Measurements from ENCODE around the gene MID1. TPM values are rescaled to one million over a fixed set of nuclear protein-coding genes. Genes with fewer than 3 reads are reported as not detected.

MID1 gene
- total RNA-seq, 1 donor from 2014 or later = 3.4 TPM

GRCh38 chrX:10525381-10526120 lies 94.8 kb downstream of the MID1 start:
- no peak for FAIRE-seq
- no peak overlapping the region for H3K4me3 ChIP-seq (ENCODE audit: low read depth, low read length)

GRCh38 chrX:10524578-10524977 lies 95.8 kb downstream of the MID1 start:
- DNase-seq (ENCODE audit: low read depth) (no peak), FAIRE-seq (no peak)
- Histone ChIP-seq H3K27me3 (ENCODE audit: control insufficient read depth, insufficient read depth, low read length) (no peaks in the 10 kb centered on the region), H3K36me3 (ENCODE audit: control insufficient read depth, insufficient read depth, low read length) (no peaks in the 10 kb centered on the region), H3K4me3 (ENCODE audit: low read depth, low read length) (no peak overlapping the region)
- TF ChIP-seq CTCF (IDR thresholded peaks at IDR 0.05; ENCODE audit: insufficient read depth, low read length, severe bottlenecking) = no peak

More at GRCh38 chrX:10525381-10526120, 94.8 kb downstream of the MID1 start:
- Histone ChIP-seq H3K36me3 (ENCODE audit: control insufficient read depth, insufficient read depth, low read length) (no peaks in the 10 kb centered on the region), H3K27me3 (ENCODE audit: control insufficient read depth, insufficient read depth, low read length) (no peaks in the 10 kb centered on the region)
- no peak for TF ChIP-seq CTCF (IDR thresholded peaks at IDR 0.05; ENCODE audit: insufficient read depth, low read length, severe bottlenecking)
- no peak for DNase-seq (ENCODE audit: low read depth)

GRCh38 chrX:10519761-10520160 lies 100.6 kb downstream of the MID1 start:
- no peak for FAIRE-seq
- H3K36me3 ChIP-seq (ENCODE audit: control insufficient read depth, insufficient read depth, low read length) = no peaks in the 10 kb centered on the region

GRCh38 chrX:10519278-10519677 lies 101.1 kb downstream of the MID1 start:
- Histone ChIP-seq H3K36me3 (ENCODE audit: control insufficient read depth, insufficient read depth, low read length) (no peaks in the 10 kb centered on the region), H3K4me3 (ENCODE audit: low read depth, low read length) (no peak overlapping the region), H3K27me3 (ENCODE audit: control insufficient read depth, insufficient read depth, low read length) (no peaks in the 10 kb centered on the region)
- FAIRE-seq (no peak), DNase-seq (ENCODE audit: low read depth) (peak; percentile 31)
- no peak for TF ChIP-seq CTCF (IDR thresholded peaks at IDR 0.05; ENCODE audit: insufficient read depth, low read length, severe bottlenecking)

More at GRCh38 chrX:10519761-10520160, 100.6 kb downstream of the MID1 start:
- TF ChIP-seq CTCF (IDR thresholded peaks at IDR 0.05; ENCODE audit: insufficient read depth, low read length, severe bottlenecking) = no peak
- Histone ChIP-seq H3K27me3 (ENCODE audit: control insufficient read depth, insufficient read depth, low read length) (no peaks in the 10 kb centered on the region), H3K4me3 (ENCODE audit: low read depth, low read length) (no peak overlapping the region)
- DNase-seq (ENCODE audit: low read depth) = no peak

- Histone ChIP-seq H3K27me3 (ENCODE audit: control insufficient read depth, insufficient read depth, low read length) (no peaks in the 10 kb centered on the region), H3K36me3 (ENCODE audit: control insufficient read depth, insufficient read depth, low read length) (no peaks in the 10 kb centered on the region), H3K4me3 (ENCODE audit: low read depth, low read length) (no peak overlapping the region)
- no peak for DNase-seq (ENCODE audit: low read depth)
- FAIRE-seq = no peak
- no peak for TF ChIP-seq CTCF (IDR thresholded peaks at IDR 0.05; ENCODE audit: insufficient read depth, low read length, severe bottlenecking)
Measured at GRCh38 chrX:10518073-10518472, 102.3 kb downstream of the MID1 start.
